ENCODE results near the gene FGD5. TPM values are rescaled to one million over a fixed set of nuclear protein-coding genes. Genes with fewer than 3 reads are reported as not detected.
A peak's percentile ranks its signal among the peaks of the same experiment; 100 is the strongest.

FGD5 gene
- total and polyA plus RNA-seq, 4 donors: 12.0 to 21.9 (median 13.2) TPM

DNA sequence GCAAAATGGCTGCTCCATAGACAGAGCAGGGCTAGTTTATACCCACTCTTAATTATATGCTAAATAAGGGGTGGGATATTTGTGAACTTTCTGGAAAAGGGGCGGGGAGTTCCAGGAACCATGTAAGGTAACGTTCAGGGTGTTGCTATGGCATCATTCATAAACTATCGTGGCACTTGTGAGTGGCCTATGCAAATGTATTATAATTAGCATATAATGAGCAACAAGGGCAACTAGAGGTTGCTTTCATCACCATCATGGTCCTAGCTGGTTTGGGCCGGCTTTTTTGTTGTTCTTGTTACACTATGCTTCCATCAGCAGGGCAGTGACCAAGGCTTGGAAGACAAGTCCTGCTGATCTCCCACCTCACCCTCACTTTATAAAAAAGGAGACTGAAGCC is 43.2 kb upstream of the FGD5 start:
- Histone ChIP-seq H3K27me3 (ENCODE audit: control insufficient read depth, insufficient read depth, low read length) (no peaks in the 10 kb centered on the region), H3K9me3 (ENCODE audit: control insufficient read depth, insufficient read depth, low read length) (peaks cover 2% of the 10 kb centered on the region), H3K4me1 (ENCODE audit: control insufficient read depth, insufficient read depth, low read length) (no peaks in the 10 kb centered on the region), H3K27ac (ENCODE audit: low read depth, low read length) (no peak overlapping the region), H3K36me3 (ENCODE audit: control insufficient read depth, insufficient read depth, low read length) (no peaks in the 10 kb centered on the region), H3K4me3 (ENCODE audit: low read depth, low read length) (no peak overlapping the region)
- DNase-seq (ENCODE audit: low read depth in 4 of 6, low spot score in 6 of 6): no peak
- WGBS (ENCODE audit: insufficient coverage): 100% methylated on average over 1 of the region's 4 CpGs

DNA sequence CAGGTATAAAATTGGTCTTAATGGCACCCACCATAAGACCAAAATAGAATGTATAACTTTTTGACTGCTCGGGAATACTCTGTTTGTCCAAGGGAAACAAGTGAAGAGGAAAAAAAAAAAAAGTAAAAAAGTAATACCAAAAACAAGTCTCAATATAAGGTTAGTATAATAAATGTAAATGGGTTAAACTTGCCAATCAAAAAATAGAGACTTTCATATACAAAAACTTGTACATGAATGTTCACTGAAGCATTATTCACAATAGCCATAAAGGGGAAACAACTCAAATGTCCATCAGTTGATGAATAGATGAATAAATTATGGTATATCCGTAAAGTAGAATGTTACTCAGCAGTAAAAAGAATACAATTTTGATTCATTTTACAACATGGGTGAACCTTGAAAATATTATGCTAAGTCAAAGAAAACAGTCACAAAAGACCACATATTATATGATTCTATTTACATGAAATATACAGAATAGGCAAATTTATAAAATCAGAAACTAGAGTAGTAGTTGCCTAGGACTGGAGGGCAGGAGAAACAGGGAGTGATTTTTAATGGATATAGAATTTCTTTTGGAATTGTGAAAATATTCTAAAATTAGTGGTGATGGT is 39.6 kb upstream of the FGD5 start:
- Histone ChIP-seq H3K27me3 (ENCODE audit: control insufficient read depth, insufficient read depth, low read length) (no peaks in the 10 kb centered on the region), H3K36me3 (ENCODE audit: control insufficient read depth, insufficient read depth, low read length) (no peaks in the 10 kb centered on the region), H3K4me1 (ENCODE audit: control insufficient read depth, insufficient read depth, low read length) (peaks cover 4% of the 10 kb centered on the region), H3K4me3 (ENCODE audit: low read depth, low read length) (no peak overlapping the region), H3K27ac (ENCODE audit: low read depth, low read length) (no peak overlapping the region), H3K9me3 (ENCODE audit: control insufficient read depth, insufficient read depth, low read length) (peaks cover 2% of the 10 kb centered on the region)
- DNase-seq (ENCODE audit: low read depth in 4 of 6, low spot score in 6 of 6): no peak
- WGBS (ENCODE audit: insufficient coverage): no CpG with 5 or more reads among the region's 2 CpGs

DNA sequence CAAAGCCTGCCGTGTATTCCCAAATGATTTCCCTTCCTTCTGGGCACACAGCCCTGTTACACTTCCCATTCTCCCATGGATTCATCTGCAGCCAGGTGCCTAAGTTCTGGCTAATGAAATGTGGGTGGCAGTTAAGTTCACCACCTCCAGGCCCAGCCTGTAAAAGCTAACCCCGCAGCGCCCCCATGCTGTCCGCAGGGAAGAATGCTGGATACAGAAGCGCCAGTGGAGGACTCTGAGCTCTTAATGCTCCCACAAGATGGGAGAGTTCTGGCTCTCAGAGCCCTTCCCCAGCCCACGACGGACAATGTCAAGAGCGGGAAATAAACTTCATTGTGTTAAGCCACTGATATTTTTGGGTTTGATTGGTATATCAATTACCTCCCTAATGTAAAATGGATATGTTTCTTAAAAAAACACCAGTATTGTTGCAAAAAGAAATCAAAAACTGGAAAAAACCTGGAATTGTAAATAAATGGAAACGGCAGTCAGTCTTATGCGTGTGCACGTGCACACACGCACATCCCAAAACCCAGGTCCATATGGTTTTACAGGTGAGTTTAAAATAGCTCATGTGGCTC is 37.7 kb upstream of the FGD5 start:
- WGBS (ENCODE audit: insufficient coverage): 46% methylated on average over 8 of the region's 12 CpGs
- Histone ChIP-seq H3K4me1 (ENCODE audit: control insufficient read depth, insufficient read depth, low read length) (peaks cover 10% of the 10 kb centered on the region), H3K27me3 (ENCODE audit: control insufficient read depth, insufficient read depth, low read length) (no peaks in the 10 kb centered on the region), H3K36me3 (ENCODE audit: control insufficient read depth, insufficient read depth, low read length) (no peaks in the 10 kb centered on the region), H3K9me3 (ENCODE audit: control insufficient read depth, insufficient read depth, low read length) (peaks cover 2% of the 10 kb centered on the region), H3K4me3 (ENCODE audit: low read depth, low read length) (no peak overlapping the region), H3K27ac (ENCODE audit: low read depth, low read length) (no peak overlapping the region)
- DNase-seq (ENCODE audit: low read depth in 4 of 6, low spot score in 6 of 6): peak in 1 of 6 donors; percentile 24

- 50% methylated on average over 1 of the region's 2 CpGs for WGBS (ENCODE audit: insufficient coverage)
- H3K27me3 ChIP-seq (ENCODE audit: control insufficient read depth, insufficient read depth, low read length): no peaks in the 10 kb centered on the region
- H3K4me3 ChIP-seq (ENCODE audit: low read depth, low read length): no peak overlapping the region
These were observed 35.2 kb upstream of the FGD5 start for GRCh38 chr3:14783480-14784086.

GRCh38 chr3:14784087-14784681 is 34.6 kb upstream of the FGD5 start:
- WGBS (ENCODE audit: insufficient coverage): 13% methylated on average over 7 of the region's 8 CpGs
- peak in 4 of 6 donors; percentile 24 to 90 (median 54) for DNase-seq (ENCODE audit: low read depth in 4 of 6, low spot score in 6 of 6)
- H3K27ac ChIP-seq (ENCODE audit: low read depth, low read length): no peak overlapping the region
- no peaks in the 10 kb centered on the region for H3K27me3 ChIP-seq (ENCODE audit: control insufficient read depth, insufficient read depth, low read length)
- no peak overlapping the region for H3K4me3 ChIP-seq (ENCODE audit: low read depth, low read length)
- H3K36me3 ChIP-seq (ENCODE audit: control insufficient read depth, insufficient read depth, low read length): no peaks in the 10 kb centered on the region
- H3K4me1 ChIP-seq (ENCODE audit: control insufficient read depth, insufficient read depth, low read length): peaks cover 16% of the 10 kb centered on the region
- H3K9me3 ChIP-seq (ENCODE audit: control insufficient read depth, insufficient read depth, low read length): peaks cover 2% of the 10 kb centered on the region

More at GRCh38 chr3:14783480-14784086, 35.2 kb upstream of the FGD5 start:
- DNase-seq (ENCODE audit: low read depth in 4 of 6, low spot score in 6 of 6): peak in 1 of 6 donors; percentile 55
- H3K27ac ChIP-seq (ENCODE audit: low read depth, low read length): no peak overlapping the region
- H3K36me3 ChIP-seq (ENCODE audit: control insufficient read depth, insufficient read depth, low read length): no peaks in the 10 kb centered on the region
- H3K4me1 ChIP-seq (ENCODE audit: control insufficient read depth, insufficient read depth, low read length): peaks cover 16% of the 10 kb centered on the region
- H3K9me3 ChIP-seq (ENCODE audit: control insufficient read depth, insufficient read depth, low read length): peaks cover 2% of the 10 kb centered on the region

DNA sequence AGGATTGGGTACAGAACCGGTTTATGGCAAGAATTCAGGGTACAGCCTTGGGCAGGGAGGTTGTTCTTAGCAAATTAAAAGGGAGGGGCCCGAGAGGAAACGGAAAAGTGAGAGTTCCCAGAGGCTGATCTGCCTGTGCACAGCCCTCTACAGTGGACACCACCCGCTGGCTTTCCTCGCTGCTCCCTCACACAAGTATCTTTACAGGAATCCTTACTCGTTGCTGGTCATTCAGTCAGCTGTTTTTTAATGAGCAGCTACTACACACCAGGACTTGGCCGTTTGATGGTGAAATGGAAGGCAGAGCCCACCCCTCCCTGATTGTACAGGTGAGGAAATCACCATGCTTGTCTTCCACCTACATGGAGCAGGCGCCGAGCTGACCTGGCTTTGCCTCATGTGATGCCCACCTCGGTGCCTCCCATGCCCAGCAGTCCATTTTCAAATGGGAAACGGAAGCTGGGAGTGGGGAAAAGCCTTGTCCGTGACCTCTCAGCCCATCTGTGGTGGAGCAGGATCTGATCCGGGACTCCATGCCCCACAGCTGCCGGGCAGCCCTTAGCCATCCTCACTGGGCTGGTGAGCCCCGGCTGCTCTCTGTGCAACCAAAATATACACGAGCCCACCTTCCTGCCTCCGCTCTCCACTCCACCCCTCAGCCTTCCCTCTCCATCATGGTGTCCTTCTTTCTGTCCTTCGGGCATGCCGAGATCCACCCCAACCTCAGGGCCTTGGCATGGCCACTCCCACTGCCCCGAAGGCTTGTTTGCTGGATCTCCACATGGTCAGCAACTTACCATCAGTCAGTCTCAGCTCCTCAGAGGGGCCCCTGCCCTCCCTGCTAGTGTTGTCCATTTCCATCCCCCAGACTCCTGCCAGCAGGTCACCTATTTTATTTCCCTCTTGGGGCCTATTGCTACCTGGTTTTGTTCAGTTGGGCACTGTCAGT is 33.3 kb upstream of the FGD5 start:
- no peak overlapping the region for H3K4me3 ChIP-seq (ENCODE audit: low read depth, low read length)
- H3K4me1 ChIP-seq (ENCODE audit: control insufficient read depth, insufficient read depth, low read length): peaks cover 16% of the 10 kb centered on the region
- no peaks in the 10 kb centered on the region for H3K9me3 ChIP-seq (ENCODE audit: control insufficient read depth, insufficient read depth, low read length)
- no peak for DNase-seq (ENCODE audit: low read depth in 4 of 6, low spot score in 6 of 6)
- no peaks in the 10 kb centered on the region for H3K27me3 ChIP-seq (ENCODE audit: control insufficient read depth, insufficient read depth, low read length)
- H3K36me3 ChIP-seq (ENCODE audit: control insufficient read depth, insufficient read depth, low read length): no peaks in the 10 kb centered on the region
- 92% methylated on average over 17 of the region's 20 CpGs for WGBS (ENCODE audit: insufficient coverage)
- H3K27ac ChIP-seq (ENCODE audit: low read depth, low read length): no peak overlapping the region

GRCh38 chr3:14786369-14786768 is 32.4 kb upstream of the FGD5 start:
- H3K27me3 ChIP-seq (ENCODE audit: control insufficient read depth, insufficient read depth, low read length): no peaks in the 10 kb centered on the region

GRCh38 chr3:14787630-14788029 is 31.1 kb upstream of the FGD5 start:
- Histone ChIP-seq H3K36me3 (ENCODE audit: control insufficient read depth, insufficient read depth, low read length) (no peaks in the 10 kb centered on the region), H3K27ac (ENCODE audit: low read depth, low read length) (no peak overlapping the region), H3K4me1 (ENCODE audit: control insufficient read depth, insufficient read depth, low read length) (peaks cover 23% of the 10 kb centered on the region), H3K9me3 (ENCODE audit: control insufficient read depth, insufficient read depth, low read length) (no peaks in the 10 kb centered on the region), H3K4me3 (ENCODE audit: low read depth, low read length) (no peak overlapping the region), H3K27me3 (ENCODE audit: control insufficient read depth, insufficient read depth, low read length) (no peaks in the 10 kb centered on the region)
- WGBS (ENCODE audit: insufficient coverage): 34% methylated on average over 5 of the region's 7 CpGs
- no peak for DNase-seq (ENCODE audit: low read depth in 4 of 6, low spot score in 6 of 6)

More at GRCh38 chr3:14786369-14786768, 32.4 kb upstream of the FGD5 start:
- no peaks in the 10 kb centered on the region for H3K36me3 ChIP-seq (ENCODE audit: control insufficient read depth, insufficient read depth, low read length)
- no peak overlapping the region for H3K27ac ChIP-seq (ENCODE audit: low read depth, low read length)
- no CpG with 5 or more reads among the region's 3 CpGs for WGBS (ENCODE audit: insufficient coverage)
- H3K4me3 ChIP-seq (ENCODE audit: low read depth, low read length): no peak overlapping the region
- DNase-seq (ENCODE audit: low read depth in 4 of 6, low spot score in 6 of 6): no peak
- peaks cover 18% of the 10 kb centered on the region for H3K4me1 ChIP-seq (ENCODE audit: control insufficient read depth, insufficient read depth, low read length)
- no peaks in the 10 kb centered on the region for H3K9me3 ChIP-seq (ENCODE audit: control insufficient read depth, insufficient read depth, low read length)

- H3K4me3 ChIP-seq (ENCODE audit: low read depth, low read length): no peak overlapping the region
- DNase-seq (ENCODE audit: low read depth in 4 of 6, low spot score in 6 of 6): no peak
- no peaks in the 10 kb centered on the region for H3K27me3 ChIP-seq (ENCODE audit: control insufficient read depth, insufficient read depth, low read length)
- H3K27ac ChIP-seq (ENCODE audit: low read depth, low read length): no peak overlapping the region
- 86% methylated on average over 7 of the region's 7 CpGs for WGBS (ENCODE audit: insufficient coverage)
- no peaks in the 10 kb centered on the region for H3K36me3 ChIP-seq (ENCODE audit: control insufficient read depth, insufficient read depth, low read length)
- peaks cover 30% of the 10 kb centered on the region for H3K4me1 ChIP-seq (ENCODE audit: control insufficient read depth, insufficient read depth, low read length)
- no peaks in the 10 kb centered on the region for H3K9me3 ChIP-seq (ENCODE audit: control insufficient read depth, insufficient read depth, low read length)
These were observed 30.1 kb upstream of the FGD5 start for GRCh38 chr3:14788644-14789043.

Data from spinal cord (tissue), 10 donors.